SK-N-SH treated with all-trans-retinoic acid at 6 μM for 48 hours (cell line): ENCODE results near the gene SLC13A1.

Source experiments
- ARNTL ChIP-seq: fragments of 450-650 bp; formaldehyde crosslinking; IDR thresholded peaks from 2 replicates; pipeline ENCODE4 v1.5.0; 2020; ENCODE audit warnings: low read depth, mild to moderate bottlenecking, moderate library complexity, borderline replicate concordance
- ESRRG ChIP-seq: fragments of 250-450 bp; sonication (Bioruptor Pico); IDR thresholded peaks from 2 replicates; pipeline ENCODE4 v1.6.1; 2021; ENCODE audit warnings: mild to moderate bottlenecking
- OSR1 ChIP-seq: fragments of 250-450 bp; sonication (Bioruptor Pico); IDR thresholded peaks from 2 replicates; pipeline ENCODE4 v1.8.0; 2022; ENCODE audit warnings: moderate library complexity, mild to moderate bottlenecking, inconsistent platforms
- RARB ChIP-seq: fragments of 250-450 bp; sonication (Bioruptor Pico); IDR thresholded peaks from 2 replicates; pipeline ENCODE4 v1.8.0; 2021; ENCODE audit warnings: mild to moderate bottlenecking, moderate library complexity
- TCF4 ChIP-seq: fragments of 250-450 bp; sonication (Bioruptor Pico); IDR thresholded peaks from 2 replicates; pipeline ENCODE4 v1.8.0; 2021; ENCODE audit warnings: mild to moderate bottlenecking, moderate library complexity, borderline replicate concordance
- ZFP3 ChIP-seq: fragments of 250-450 bp; sonication (Bioruptor Pico); IDR thresholded peaks from 2 replicates; pipeline ENCODE4 v1.5.0; 2020; ENCODE audit warnings: mild to moderate bottlenecking, moderate library complexity
- ZFP30 ChIP-seq: fragments of 450-650 bp; formaldehyde crosslinking; IDR thresholded peaks from 2 replicates; pipeline ENCODE4 v1.5.0; 2022; ENCODE audit warnings: mild to moderate bottlenecking, moderate library complexity
- ZNF565 ChIP-seq: fragments of 450-650 bp; formaldehyde crosslinking; conservative IDR thresholded peaks from 2 replicates; pipeline ENCODE4 v1.5.0; 2020; ENCODE audit warnings: low read depth, mild to moderate bottlenecking, moderate library complexity
- TF ChIP-seq, protein P1 (sequence below): fragments of 250-450 bp; sonication (Bioruptor Pico); IDR thresholded peaks from 2 replicates; pipeline ENCODE4 v1.5.0; 2020; ENCODE audit warnings: mild to moderate bottlenecking, moderate library complexity
- TF ChIP-seq, protein P2 (sequence below): fragments of 250-450 bp; sonication (Bioruptor Pico); IDR thresholded peaks from 2 replicates; pipeline ENCODE4 v1.5.1; 2020; ENCODE audit warnings: low read depth, mild to moderate bottlenecking, moderate library complexity
- TF ChIP-seq, protein P3 (sequence below): fragments of 250-450 bp; sonication (Bioruptor Pico); IDR thresholded peaks from 2 replicates; pipeline ENCODE4 v1.8.0; 2020; ENCODE audit warnings: mild to moderate bottlenecking, moderate library complexity, borderline replicate concordance
- TF ChIP-seq, protein P4 (sequence below): fragments of 250-450 bp; sonication (Bioruptor Pico); IDR thresholded peaks from 2 replicates; pipeline ENCODE4 v1.8.0; 2021; ENCODE audit warnings: low read depth, mild to moderate bottlenecking, moderate library complexity, borderline replicate concordance

DNA sequence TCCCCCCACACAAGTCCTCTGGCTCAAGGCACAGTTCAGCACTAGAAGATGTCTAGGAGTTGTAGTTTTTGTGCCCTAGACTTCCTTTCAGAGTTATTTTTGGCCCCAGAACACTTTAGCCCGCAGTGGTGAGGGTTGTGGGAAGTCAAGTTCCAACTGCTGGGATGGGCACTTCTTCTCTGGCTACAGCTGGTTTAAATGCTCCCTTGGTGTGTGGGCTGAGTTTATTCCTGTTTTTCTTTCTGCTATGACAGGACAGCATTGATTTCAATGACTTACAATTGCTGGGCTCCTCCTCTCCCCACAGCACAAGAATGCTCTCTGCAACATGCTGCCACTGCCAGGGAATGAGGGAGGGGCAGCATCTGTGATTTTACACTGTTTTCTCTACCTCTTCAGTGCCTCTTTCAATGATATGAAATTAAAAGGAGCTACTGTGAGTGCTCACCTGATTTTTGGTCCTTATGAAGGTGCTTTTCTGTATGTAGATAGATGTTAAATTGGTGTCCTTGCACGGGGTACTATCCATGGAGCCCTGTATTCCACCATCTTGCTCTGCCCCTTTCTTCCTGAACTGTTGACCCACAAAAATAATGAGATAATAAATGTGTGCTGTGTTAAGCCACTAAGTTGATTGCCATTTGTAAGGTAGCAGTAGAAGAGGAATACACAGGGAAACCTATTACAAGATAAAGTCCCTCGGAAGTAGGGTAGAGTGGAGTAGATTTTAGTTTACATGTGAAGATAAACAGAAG, 56.3 kb downstream of the SLC13A1 start:
- TF ChIP-seq, protein P1, sequence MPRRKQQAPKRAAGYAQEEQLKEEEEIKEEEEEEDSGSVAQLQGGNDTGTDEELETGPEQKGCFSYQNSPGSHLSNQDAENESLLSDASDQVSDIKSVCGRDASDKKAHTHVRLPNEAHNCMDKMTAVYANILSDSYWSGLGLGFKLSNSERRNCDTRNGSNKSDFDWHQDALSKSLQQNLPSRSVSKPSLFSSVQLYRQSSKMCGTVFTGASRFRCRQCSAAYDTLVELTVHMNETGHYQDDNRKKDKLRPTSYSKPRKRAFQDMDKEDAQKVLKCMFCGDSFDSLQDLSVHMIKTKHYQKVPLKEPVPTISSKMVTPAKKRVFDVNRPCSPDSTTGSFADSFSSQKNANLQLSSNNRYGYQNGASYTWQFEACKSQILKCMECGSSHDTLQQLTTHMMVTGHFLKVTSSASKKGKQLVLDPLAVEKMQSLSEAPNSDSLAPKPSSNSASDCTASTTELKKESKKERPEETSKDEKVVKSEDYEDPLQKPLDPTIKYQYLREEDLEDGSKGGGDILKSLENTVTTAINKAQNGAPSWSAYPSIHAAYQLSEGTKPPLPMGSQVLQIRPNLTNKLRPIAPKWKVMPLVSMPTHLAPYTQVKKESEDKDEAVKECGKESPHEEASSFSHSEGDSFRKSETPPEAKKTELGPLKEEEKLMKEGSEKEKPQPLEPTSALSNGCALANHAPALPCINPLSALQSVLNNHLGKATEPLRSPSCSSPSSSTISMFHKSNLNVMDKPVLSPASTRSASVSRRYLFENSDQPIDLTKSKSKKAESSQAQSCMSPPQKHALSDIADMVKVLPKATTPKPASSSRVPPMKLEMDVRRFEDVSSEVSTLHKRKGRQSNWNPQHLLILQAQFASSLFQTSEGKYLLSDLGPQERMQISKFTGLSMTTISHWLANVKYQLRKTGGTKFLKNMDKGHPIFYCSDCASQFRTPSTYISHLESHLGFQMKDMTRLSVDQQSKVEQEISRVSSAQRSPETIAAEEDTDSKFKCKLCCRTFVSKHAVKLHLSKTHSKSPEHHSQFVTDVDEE (CRISPR knock-in tag), result no peak
- TF ChIP-seq, protein P2, sequence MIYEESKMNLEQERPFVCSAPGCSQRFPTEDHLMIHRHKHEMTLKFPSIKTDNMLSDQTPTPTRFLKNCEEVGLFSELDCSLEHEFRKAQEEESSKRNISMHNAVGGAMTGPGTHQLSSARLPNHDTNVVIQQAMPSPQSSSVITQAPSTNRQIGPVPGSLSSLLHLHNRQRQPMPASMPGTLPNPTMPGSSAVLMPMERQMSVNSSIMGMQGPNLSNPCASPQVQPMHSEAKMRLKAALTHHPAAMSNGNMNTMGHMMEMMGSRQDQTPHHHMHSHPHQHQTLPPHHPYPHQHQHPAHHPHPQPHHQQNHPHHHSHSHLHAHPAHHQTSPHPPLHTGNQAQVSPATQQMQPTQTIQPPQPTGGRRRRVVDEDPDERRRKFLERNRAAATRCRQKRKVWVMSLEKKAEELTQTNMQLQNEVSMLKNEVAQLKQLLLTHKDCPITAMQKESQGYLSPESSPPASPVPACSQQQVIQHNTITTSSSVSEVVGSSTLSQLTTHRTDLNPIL (CRISPR knock-in tag), result no peak
- no peak for TF ChIP-seq ARNTL (CRISPR knock-in tag)
- TF ChIP-seq ZNF565 (CRISPR knock-in tag), result no peak
- TF ChIP-seq ZFP30 (CRISPR knock-in tag), result no peak
- TF ChIP-seq, protein P3, sequence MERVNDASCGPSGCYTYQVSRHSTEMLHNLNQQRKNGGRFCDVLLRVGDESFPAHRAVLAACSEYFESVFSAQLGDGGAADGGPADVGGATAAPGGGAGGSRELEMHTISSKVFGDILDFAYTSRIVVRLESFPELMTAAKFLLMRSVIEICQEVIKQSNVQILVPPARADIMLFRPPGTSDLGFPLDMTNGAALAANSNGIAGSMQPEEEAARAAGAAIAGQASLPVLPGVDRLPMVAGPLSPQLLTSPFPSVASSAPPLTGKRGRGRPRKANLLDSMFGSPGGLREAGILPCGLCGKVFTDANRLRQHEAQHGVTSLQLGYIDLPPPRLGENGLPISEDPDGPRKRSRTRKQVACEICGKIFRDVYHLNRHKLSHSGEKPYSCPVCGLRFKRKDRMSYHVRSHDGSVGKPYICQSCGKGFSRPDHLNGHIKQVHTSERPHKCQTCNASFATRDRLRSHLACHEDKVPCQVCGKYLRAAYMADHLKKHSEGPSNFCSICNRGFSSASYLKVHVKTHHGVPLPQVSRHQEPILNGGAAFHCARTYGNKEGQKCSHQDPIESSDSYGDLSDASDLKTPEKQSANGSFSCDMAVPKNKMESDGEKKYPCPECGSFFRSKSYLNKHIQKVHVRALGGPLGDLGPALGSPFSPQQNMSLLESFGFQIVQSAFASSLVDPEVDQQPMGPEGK (CRISPR knock-in tag), result no peak
- TF ChIP-seq ZFP3 (CRISPR knock-in tag), result no peak
- no peak for TF ChIP-seq RARB (CRISPR knock-in tag)
- TF ChIP-seq ESRRG (CRISPR knock-in tag), result no peak
- TF ChIP-seq TCF4, result no peak
- TF ChIP-seq, protein P4, sequence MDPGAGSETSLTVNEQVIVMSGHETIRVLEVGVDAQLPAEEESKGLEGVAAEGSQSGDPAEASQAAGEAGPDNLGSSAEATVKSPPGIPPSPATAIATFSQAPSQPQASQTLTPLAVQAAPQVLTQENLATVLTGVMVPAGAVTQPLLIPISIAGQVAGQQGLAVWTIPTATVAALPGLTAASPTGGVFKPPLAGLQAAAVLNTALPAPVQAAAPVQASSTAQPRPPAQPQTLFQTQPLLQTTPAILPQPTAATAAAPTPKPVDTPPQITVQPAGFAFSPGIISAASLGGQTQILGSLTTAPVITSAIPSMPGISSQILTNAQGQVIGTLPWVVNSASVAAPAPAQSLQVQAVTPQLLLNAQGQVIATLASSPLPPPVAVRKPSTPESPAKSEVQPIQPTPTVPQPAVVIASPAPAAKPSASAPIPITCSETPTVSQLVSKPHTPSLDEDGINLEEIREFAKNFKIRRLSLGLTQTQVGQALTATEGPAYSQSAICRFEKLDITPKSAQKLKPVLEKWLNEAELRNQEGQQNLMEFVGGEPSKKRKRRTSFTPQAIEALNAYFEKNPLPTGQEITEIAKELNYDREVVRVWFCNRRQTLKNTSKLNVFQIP, result no peak
- TF ChIP-seq OSR1, result no peak
